Cerebellar nuclear complex (tissue), 1 donor: Measurements from ENCODE around the gene SCUBE1.

ENCODE experiments used
- DNase-seq, 2 experiments: peaks; one replicate each; lab custom pipeline; 2025; lab: John Stamatoyannopoulos, UW

SCUBE1 gene

DNA sequence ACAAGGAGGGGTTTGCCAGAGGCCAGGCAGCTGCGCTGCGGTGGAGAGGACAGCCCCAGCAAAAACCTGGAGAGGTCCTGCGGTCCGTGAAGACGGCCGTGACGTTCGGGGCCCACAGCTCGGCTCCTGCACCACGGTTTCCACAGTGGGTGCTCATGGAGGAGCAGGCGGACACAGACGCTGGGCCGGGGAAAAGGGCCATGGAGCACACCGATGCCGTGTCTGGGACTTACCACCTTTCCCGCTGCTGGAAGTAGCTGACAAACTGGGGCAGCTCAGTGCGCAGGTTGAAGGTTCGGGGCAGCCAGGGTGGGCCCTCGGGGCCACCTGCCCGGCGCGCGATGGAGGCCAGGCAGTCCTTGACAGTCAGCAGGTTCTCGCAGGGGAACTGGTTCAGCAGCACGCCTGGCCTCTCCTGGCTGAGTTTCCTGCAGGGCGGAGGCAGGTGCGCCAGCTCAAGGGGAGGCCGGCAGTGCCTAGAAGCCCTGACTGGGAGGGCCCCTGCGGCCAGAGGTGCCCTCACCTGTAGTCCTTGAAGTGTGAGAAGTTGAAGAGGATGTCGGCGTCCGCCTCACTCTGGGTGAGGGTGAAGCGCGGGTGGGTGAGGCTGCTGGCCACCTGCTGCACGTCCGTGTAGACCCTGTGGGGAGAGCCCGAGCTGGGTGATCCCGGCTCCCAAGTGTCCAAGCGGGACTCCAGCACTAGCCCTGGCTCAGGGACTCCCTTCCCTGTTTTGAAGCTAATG is 169.0 kb downstream of the SCUBE1 start:
- no peak for DNase-seq

DNA sequence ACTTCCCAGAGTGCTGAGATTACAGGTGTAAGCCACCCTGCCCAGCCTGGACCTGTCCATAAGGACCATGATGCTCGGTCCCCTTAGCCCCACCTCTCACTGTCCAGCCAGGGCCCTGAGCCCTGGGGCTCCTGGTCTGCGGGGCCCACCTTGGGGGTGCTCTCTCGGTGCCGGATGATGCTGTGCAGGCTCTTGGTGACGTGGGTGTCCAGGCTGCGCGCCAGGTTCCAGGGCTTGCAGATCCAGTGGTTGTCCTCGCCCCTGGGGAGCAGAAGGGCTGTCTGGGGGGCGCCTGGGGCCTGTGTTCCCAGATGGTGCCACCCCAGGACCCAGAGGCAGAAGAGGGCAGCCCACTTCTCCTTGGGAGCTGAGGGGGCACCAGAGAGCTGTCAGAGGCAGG is 169.6 kb downstream of the SCUBE1 start:
- no peak for DNase-seq

DNA sequence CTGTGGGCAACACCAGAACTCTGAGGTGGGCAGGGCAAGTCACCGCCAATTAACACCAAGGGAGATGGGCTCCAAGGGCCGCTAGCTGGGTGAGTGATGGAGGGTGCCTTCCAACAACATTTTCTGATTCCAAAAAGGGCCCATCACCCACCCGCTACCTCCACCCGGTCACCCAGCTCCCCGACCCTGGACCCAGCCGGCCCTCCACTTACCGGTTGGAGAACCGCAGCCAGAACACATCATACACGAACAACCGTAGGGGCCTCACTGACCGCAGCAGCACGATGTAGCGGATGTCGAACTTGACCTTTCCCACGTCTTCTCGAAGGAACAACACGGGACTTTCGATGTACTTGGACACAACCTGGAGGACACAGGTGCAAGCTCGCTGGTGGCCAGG is 171.0 kb downstream of the SCUBE1 start:
- no peak for DNase-seq

DNA sequence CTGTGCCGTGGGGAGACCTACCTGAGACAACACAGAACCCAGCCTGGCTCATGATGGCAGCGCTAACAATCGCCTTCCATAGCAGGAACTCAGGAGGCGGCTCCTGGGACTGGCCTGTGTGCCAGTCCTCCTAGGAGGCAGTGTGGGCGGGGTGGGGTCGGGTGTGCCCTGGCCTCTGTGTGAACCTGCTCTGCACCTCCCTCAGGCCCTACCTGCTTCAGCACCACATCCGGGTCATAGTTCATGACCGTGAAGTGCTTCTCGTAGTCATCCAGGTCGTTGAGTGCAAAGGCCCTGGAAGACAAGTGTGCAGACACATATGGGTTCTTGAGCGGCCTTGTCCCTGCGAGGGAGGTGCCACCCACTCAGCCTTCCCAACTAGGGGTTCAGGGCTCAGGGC is 171.6 kb downstream of the SCUBE1 start:
- DNase-seq: no peak

DNA sequence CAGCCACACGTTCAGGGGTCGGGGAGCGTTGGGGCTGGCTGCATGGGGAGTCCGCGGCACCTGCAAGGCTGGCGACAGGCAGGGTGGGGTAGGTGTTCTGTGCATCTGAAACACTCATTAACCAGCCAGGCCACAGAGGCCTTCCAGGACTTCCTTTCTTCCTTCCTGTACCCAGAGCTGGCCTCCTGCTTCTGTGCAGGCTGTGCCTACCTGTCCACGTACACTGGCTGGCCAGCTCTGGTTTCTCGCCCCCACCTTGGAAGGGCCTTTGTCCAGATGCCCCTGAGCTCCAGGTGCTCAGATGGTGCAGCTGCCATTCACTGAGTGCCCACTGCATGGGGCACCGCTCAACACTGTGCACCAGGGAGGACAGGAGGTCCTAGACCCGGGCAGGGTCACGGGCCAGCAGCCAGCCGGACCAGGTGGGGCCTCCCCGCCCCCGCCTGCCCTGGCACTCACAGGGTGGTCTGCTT is 172.1 kb downstream of the SCUBE1 start:
- no peak for DNase-seq

DNA sequence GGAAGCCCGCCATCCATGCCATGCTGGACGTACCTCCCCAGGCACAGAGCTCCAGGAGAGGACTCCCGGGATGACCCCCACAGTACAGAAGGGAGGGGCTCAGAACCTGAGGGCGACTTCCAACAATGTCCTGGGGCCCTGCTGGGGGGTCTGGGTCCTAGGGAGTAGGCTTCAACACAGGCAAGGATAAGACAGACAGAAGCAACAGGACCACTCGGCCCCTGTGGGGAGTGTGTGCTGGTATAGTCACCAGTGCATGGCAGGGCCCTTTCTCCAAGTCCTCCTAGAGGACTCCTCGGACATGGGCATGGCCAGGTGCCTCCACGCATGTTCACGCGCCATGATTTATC is 173.1 kb downstream of the SCUBE1 start:
- no peak for DNase-seq

DNA sequence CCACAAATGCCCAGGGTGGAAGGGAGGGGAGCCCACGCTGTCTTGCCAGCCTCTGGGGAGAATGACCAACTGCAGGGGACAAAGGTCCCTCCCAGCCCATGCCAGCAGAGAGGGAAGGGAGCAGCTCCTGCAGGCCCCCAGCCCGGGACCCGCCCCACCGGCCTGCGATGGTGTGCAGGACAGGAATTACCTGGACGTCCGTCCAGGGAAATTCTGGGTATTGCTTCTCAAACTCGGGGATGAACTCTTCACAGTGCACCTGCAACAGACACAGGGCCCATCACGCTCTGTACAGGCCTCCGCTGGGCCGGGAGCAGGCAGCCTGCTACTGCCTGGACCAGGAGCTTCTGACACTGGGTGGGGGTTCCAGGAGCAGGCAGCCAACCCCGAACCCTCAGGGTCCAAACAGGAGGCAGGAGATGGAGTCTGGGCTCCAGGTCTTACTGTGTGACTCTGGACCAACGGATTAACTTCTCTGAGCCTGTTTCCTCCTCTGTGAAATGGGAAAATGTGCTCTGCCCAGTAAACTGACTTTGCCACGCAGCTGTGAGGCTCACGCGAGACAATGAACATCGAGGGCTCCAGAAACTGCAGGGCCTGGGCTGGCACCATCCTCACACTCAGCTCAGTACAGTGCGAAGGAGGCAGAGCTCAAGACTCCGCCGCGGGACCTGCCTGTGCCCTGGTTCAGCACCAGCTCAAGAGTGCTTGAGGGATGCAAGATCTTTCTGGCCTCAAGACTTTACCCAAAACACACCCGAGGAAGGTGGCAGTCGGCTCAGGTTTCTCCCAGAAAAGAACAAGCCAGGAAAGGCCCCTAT is 173.7 kb downstream of the SCUBE1 start:
- DNase-seq: no peak

DNA sequence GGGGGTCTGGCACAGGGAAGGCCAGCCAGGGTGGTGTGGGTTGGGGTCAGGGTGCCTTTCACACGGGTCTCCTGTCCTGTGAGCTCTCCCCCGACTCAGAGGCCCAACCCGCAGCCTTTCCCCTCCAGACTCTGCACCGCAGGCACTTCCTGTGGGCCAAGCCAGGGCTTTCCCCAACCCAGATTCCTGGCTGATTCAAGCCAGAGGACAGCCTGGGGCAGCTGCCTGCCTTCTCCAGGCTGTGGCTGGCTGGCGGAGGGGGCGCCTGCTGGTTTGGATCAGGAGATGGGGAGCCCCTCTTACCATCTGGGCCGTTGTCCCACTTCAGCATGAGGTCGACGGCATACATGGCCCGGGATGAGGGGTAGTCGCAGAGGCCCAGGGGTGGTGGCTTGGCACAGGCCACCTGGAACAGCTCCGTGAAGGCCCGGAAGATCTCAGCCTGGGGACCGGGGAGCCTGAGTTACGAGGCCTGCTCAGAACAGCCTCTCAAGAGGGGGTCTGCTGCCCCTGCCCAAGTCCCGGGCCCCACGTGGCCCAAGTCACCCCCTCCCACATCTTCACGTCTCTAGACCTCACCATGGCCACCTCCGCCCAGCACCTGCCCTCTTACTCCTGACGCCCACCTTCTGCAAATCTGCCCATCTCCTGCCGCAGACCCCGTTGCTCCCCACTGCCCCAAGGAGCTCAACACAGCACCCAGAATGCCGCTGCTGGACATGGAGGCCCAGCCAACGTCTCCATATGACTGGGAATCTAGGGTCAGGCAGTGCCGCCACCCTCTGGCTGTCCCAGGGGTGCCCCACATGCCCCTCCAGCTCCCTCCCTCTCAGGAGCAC is 174.5 kb downstream of the SCUBE1 start:
- DNase-seq: no peak

DNA sequence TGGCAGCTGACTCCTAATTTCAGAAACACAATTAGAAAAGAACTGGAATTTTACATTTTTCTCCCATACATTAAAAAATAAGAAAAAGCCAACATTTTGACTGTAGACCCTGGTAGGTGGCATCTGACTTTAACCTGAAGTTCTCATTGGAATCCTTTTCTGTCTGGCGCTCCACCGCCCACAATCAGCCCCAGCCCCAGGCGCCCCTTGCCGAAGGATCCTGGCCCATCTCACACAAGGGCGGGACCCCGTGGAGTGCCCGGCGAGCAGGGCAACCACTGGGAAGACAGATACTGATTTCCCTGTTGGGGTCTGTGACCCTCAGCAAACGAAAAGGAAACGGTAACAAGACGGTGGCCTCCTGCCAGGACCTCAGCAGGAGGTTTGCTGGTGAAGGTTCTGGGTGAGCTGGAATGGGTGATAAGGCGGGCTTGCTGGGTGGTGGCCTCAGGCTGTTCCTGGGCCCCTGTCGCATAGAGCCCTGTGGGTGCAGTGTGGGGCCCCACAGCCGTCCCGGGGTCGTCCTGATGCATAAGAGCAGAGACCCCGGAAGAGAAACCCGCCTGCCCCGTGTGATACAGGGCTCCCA is 176.1 kb downstream of the SCUBE1 start:
- no peak for DNase-seq

DNA sequence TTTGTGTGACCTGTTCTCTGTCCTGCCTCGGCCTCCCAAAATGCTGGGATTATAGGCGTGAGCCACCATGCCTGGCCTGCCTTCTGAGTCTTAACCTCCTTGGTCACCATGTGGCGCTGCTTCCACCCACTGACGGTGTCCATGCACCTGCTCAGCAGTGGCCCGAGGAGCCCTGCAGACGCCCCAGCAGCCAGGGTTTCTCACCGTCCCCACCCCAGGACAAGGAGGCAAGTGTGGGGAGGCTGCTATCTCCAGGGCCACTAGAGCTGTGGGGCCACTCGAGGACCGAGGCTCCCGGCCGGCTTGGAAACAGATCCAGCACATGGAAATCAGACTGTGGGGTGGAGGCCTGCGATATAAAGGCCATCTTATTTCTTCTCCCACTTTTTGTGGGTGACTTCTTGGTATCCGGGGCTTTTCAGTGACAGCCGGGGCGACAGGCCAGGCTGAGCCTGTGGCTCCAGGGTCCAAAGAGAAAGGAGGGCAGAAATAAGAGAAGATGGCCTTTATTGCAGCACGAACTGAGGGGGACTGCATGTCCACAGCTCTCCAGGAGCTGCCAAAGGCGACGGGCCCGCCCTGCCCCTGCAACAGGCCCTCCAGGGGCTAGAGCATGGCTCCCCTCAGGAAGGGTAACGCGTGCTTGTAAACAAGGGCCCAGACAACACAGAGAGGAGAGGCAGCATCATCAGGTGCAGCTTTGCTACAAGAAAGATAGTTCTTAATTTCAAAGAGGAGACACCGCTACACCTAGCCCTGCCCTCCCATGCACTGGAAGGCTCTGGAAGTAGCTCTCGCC is 176.8 kb downstream of the SCUBE1 start:
- DNase-seq: no peak

DNA sequence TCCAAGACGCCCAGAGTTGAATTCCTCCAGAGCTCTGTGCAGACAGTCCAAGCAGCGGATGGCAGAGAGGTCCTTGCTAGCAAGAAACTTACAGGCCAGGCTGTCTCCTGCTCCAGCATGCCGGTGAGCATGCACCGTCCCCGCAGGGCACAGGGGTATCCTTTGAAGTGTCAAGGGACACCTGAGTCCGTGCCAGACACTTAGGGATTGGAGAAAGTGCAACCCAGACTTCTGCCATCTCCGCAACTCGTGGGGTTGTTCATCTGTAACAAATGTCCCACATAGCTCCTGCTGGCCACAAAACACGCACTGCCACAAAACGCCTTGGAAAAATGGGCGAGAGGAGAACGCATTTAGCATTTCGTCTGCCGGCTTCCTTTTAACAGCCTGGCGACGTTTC is 178.5 kb downstream of the SCUBE1 start:
- no peak for DNase-seq

DNA sequence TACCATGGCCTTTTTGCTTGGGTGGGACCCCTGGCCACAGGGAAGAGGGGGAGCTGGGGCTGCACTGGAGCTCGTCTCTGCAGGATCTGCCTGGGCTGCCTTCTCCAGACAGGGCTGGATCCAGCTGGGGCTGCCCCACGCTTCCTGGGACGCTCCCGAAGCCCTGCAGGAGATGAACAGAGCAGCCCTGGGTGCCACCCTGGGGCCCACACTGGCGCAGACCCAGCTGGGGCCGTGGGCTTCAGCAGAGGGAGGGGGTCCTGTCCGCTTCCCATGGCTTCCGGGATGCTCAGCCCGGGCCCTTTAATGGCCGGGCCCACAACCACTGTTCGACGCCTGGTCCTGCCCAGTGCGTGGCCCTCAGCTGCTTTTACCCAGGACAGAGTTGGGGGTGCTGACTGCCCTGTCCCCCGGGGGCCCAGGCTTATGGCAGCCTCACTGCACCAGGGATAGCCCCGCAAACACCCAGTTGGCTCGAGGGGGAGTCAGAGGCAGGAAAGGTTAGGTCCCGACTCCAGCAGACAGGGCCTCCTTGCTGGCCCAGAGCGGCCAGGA is 179.9 kb downstream of the SCUBE1 start:
- no peak for DNase-seq

DNA sequence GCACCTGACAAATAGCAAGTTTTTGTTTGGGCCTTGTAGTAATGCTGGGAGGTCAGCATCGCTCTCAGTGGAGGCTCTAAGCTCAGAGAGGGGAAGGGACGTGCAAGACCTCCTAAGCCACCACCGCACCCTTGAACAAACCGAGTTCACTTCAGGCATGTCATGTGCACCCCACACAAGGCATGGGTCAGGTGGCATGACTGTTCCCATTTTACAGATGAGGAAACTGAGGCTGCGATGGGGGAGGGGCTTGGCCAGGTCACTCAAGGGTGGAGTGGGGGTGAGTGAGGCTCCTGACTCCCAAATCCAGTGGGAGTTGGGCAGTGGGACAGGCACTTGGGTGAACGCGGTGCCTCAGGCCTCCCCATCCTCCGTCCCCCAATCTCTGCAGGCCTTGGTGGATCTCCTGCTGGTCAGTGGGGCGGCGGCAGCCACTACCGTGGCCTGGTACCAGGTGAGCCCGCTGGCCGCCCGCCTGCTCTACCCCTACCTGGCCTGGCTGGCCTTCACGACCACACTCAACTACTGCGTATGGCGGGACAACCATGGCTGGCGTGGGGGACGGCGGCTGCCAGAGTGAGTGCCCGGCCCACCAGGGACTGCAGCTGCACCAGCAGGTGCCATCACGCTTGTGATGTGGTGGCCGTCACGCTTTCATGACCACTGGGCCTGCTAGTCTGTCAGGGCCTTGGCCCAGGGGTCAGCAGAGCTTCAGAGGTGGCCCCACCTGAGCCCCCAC is 180.6 kb downstream of the SCUBE1 start:
- no peak for DNase-seq

DNA sequence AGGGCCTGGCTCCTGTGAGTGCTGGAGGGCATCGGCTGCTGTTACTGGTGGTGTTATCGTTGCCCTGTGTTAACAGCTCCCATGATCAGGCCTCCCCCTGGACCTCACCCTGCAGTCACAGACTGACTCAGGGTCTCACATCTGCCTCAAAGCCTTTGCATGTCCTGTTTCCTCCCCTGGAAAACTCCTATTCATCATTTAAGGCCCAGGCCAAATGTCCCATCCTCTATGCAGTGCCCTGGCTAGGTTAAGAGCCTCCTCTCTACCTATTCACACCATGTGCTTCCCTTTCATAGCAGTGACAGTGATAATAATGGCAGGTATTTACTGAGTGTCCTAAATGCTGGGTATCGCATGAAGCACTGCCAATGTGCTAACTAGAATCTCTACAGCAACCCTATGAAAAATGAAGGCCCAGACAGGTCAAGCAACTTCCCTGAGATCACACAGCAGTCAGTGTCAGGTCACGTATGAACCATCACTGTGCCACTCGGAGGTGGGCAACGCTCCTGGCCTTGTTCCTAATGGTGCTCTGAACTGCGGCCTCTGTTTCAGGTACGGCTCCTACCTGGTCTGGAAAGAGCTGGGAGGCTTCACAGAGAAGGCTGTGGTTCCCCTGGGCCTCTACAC is 182.6 kb downstream of the SCUBE1 start:
- no peak for DNase-seq

DNA sequence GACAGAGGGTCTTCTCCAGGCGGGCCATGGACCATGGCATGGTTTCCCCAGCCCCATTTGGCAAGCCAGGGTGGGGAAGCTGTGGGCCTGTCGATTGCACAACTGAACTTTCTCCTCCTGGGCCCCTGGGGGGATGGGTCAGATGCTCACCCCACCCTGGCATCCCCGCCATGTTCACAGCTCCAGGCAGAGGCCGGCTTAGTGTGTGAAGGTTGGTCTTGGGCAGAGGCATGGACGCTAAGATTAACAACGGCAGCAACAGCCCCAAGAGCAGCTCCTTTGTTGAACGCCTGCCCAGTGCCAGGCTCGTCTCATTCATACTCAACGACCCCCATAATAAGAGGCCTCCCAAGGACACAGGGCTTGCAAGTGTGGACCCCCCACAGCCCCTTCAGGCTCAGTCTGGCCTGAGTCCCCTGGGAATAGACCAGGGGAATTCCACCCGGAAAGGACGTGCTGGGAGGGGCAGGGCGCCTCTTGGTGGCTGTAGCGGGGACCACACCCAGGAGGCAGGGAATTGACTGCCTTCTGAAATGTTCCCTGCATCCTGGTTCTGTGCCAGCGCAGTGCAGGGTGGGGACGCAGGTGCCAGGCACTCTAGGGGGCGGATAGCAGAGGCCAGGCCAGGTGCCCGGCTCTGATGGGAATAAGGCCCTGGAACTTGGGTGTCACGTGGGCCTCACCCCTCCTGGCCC is 183.5 kb downstream of the SCUBE1 start:
- no peak for DNase-seq

DNA sequence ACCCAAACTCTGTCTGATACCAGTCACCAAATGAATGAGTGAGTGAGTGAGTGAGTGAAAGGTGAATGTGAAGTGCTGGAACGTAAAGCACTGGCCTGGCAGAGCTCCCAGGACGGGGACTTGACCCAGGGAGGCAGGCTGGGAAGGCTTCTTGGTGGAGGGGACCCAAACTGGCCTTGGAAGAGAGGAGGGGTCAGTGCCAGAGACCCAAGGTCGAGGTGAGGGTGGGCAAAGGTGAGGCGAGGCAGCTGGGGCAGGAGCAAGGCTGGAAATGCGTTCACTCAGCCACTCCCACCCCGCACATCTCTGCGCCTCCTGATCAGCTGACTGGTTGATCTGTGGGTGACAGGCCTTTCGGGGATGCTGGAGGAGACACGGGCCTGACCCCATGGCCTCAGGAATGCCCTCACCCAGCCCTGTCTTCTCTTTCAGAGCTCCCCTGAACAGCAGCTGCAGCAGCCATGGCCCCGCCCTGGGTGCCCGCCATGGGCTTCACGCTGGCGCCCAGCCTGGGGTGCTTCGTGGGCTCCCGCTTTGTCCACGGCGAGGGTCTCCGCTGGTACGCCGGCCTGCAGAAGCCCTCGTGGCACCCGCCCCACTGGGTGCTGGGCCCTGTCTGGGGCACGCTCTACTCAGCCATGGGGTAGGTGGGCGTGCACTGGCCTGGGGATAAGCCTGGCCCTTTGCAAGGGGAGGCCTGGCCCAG is 184.2 kb downstream of the SCUBE1 start:
- DNase-seq: no peak

DNA sequence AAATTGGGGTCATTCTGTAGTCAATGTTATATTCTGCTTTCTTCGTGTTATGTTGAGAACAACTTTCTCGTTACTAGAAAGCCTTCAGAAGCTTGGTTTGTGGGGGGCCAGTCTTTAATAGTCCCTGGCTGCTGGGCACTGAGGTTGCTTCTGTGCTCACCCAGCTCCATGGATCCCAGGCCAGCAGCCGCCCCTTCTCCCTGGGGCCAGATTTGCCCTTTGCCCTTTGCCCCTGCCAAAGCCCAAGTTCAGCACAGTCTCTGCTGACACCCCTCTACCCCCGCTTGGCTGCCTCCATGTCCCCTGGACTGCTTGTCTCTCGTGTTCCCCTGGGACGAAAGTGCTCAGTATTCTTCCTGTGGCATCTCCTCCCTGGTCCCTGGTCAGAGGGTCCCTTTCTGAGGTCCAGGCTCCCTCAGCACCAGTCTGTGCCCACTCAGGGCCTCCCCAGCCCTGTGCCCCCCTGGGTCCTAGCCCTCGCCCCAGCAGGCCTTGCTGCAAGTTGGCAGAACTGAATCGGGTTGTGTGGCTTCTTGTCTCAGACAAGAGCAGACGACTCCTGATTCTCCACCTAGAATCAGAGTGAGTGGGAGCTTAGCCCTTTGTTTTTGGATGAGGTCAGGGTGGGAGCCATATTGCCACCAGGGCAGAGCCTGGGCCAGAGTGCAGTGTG is 185.2 kb downstream of the SCUBE1 start:
- DNase-seq: no peak

DNA sequence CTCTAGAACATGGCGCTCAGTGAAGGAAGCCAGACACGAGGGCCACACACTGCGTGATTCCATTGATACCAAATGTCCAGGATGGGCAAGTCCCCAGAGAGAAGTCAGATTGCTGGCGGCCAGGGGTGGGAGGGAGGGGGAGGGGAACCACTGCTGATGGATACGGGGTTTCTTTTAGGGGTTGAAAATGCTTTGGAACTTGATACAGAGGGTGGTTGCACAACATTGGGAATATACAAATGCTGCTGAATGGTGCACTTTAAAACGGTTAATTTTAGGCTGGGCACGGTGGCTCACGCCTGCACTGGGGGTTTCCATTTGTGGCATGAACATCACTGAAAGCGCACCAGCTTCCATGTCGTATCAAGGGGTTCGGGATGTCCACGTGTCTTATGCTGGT is 186.8 kb downstream of the SCUBE1 start:
- no peak for DNase-seq
